HCT116 (cell line): Measurements from ENCODE around the gene TPGS1. TPM values are rescaled to one million over a fixed set of nuclear protein-coding genes. Genes with fewer than 3 reads are reported as not detected.

Experiments used
- ATAC-seq: fragments of 200-7000 bp; cut with Tn5 transposase; 2 replicates; pipeline ENCODE4 v1.9.1; 2020; ENCODE audit warnings: mild to moderate bottlenecking, moderate library complexity
- BruUV-seq: library from RNA; stranded (reverse); fragments of 400-500 nt; replicated peaks from 2 replicates; lab custom pipeline; 2021; lab: Mats Ljungman, UMichigan
- CTCF ChIA-PET: fragments of 300-600 bp; sonication (Branson Sonifier 250); formaldehyde crosslinking; loops from one replicate; lab custom pipeline; 2021; ENCODE audit warnings: antibody characterized with exemption; lab: Charles Lee
- POLR2A ChIA-PET: fragments of 300-600, 350-600 bp; sonication (Branson Sonifier 250); formaldehyde crosslinking; loops from one replicate; lab custom pipeline; 2021; ENCODE audit warnings: antibody characterized with exemption; lab: Charles Lee
- RAD21 ChIA-PET, 2 experiments: fragments of 300-600 bp; sonication (Branson Sonifier 250); formaldehyde crosslinking; loops; one replicate each; lab custom pipeline; 2023; ENCODE audit warnings: low total read pairs in 2 of 2; ENCODE audit not compliant: uncharacterized antibody in 2 of 2, unreplicated experiment in 2 of 2, low non-redundant PET in 1 of 2; lab: Charles Lee
- DNase-seq: peaks from one replicate; pipeline ENCODE4 v3.0.0-alpha.2; 2010; ENCODE audit warnings: low read depth, low spot score
- H2AFZ ChIP-seq: fragments of 200-600 bp; shearing (Covaris generic), sonication (generic); 2 replicates; pipeline ENCODE4 v1.6.1; 2017; ENCODE audit warnings: low read depth, mixed run types, mixed read lengths, antibody characterized with exemption, low read length; ENCODE audit not compliant: poor library complexity, severe bottlenecking
- H3K27ac ChIP-seq: 2 replicates; pipeline ENCODE4 v1.5.1; 2012; ENCODE audit warnings: low read depth, low read length
- H3K27me3 ChIP-seq: fragments of 200-600 bp; sonication (generic); 2 replicates; pipeline ENCODE4 v1.6.1; 2016; ENCODE audit warnings: mixed run types, low read length, mixed read lengths; ENCODE audit not compliant: insufficient read depth
- H3K36me3 ChIP-seq, 2 experiments: fragments of 200-500 bp in 1 of 2; fragments of 200-600 bp in 1 of 2; sonication (Bioruptor generic) in 1 of 2; sonication (generic) in 1 of 2; 2 replicates each; pipeline versions ENCODE4 v1.5.1 to v1.6.1; 2014 to 2016; ENCODE audit warnings: low read length in 2 of 2, inconsistent platforms in 1 of 2, mixed read lengths in 1 of 2, mixed run types in 1 of 2; ENCODE audit not compliant: insufficient read depth in 2 of 2, control insufficient read depth in 1 of 2
- H3K4me1 ChIP-seq, 2 experiments: fragments of 200-600 bp in 1 of 2; sonication (generic) in 1 of 2; 2 replicates each; pipeline versions ENCODE4 v1.5.1 to v1.6.1; 2012 to 2017; ENCODE audit warnings: low read length in 2 of 2, inconsistent platforms in 1 of 2, mild to moderate bottlenecking in 1 of 2, mixed read lengths in 1 of 2, mixed run types in 1 of 2, moderate library complexity in 1 of 2; ENCODE audit not compliant: insufficient read depth in 2 of 2, control insufficient read depth in 1 of 2
- H3K4me2 ChIP-seq: fragments of 200-600 bp; sonication (generic); 2 replicates; pipeline ENCODE4 v1.6.1; 2017; ENCODE audit warnings: mixed run types, low read length, mixed read lengths
- H3K4me3 ChIP-seq, 2 experiments: fragments of 200-600 bp in 1 of 2; sonication (generic) in 1 of 2; replicated peaks in 1 of 2; 2 replicates each; pipeline ENCODE4 v1.5.1; 2011 to 2016; ENCODE audit warnings: low read length in 2 of 2, control low read depth in 1 of 2, low read depth in 1 of 2, mild to moderate bottlenecking in 1 of 2, mixed read lengths in 1 of 2, mixed run types in 1 of 2
- H3K79me2 ChIP-seq: fragments of 200-600 bp; sonication (generic); 2 replicates; pipeline ENCODE4 v1.6.1; 2017; ENCODE audit warnings: mild to moderate bottlenecking, mixed run types, low read length, moderate library complexity, mixed read lengths; ENCODE audit not compliant: insufficient read depth
- H3K9ac ChIP-seq: fragments of 200-600 bp; sonication (generic); 2 replicates; pipeline ENCODE4 v1.6.1; 2016; ENCODE audit warnings: low read length, mixed read lengths
- H3K9me2 ChIP-seq: fragments of 200-600 bp; sonication (generic), shearing (Covaris generic); 2 replicates; pipeline ENCODE4 v1.6.1; 2017; ENCODE audit warnings: mixed run types, mild to moderate bottlenecking, moderate library complexity; ENCODE audit not compliant: insufficient read depth
- H3K9me3 ChIP-seq, 2 experiments: fragments of 200-500 bp in 1 of 2; fragments of 200-600 bp in 1 of 2; sonication (Bioruptor generic) in 1 of 2; sonication (generic) in 1 of 2; 2 replicates each; pipeline ENCODE4 v1.6.1; 2014 to 2017; ENCODE audit warnings: low read length in 2 of 2, mixed read lengths in 2 of 2, inconsistent platforms in 1 of 2, low read depth in 1 of 2, mild to moderate bottlenecking in 1 of 2, mixed run types in 1 of 2, moderate library complexity in 1 of 2; ENCODE audit not compliant: control insufficient read depth in 1 of 2, insufficient read depth in 1 of 2
- H4K20me1 ChIP-seq: fragments of 200-600 bp; sonication (generic), shearing (Covaris generic); 2 replicates; pipeline ENCODE4 v1.6.1; 2017; ENCODE audit warnings: mixed run types, mild to moderate bottlenecking, moderate library complexity; ENCODE audit not compliant: insufficient read depth
- EGR1 ChIP-seq: IDR thresholded peaks from 2 replicates; pipeline ENCODE4 v1.6.1; 2012; ENCODE audit warnings: low read depth
- MAX ChIP-seq: IDR thresholded peaks from 2 replicates; pipeline ENCODE4 v1.6.1; 2012
- POLR2A ChIP-seq: IDR thresholded peaks from 2 replicates; pipeline ENCODE4 v1.7.0; 2011; ENCODE audit warnings: borderline replicate concordance; ENCODE audit not compliant: insufficient read depth, insufficient read length; ENCODE audit errors: extremely low read depth
- ZFX ChIP-seq: fragments of 450-650 bp; IDR thresholded peaks from 2 replicates; pipeline ENCODE4 v1.6.1; 2017
- ZNF274 ChIP-seq: fragments of 200-500 bp; sonication (Bioruptor generic); IDR thresholded peaks from 2 replicates; pipeline ENCODE4 v1.6.1; 2014; ENCODE audit warnings: mild to moderate bottlenecking, low read depth, low read length, inconsistent platforms
- intact Hi-C: fragments of 100-400 bp; cut with micrococcal nuclease; formaldehyde crosslinking; loops from 2 replicates; pipeline ENCODE4 v1.10.0; 2022
- total RNA-seq: library from RNA; stranded (reverse); gene quantifications from one replicate; pipeline ENCODE4 v1.2.1, GENCODE V29; 2021; ENCODE audit not compliant: unreplicated experiment

Gene TPGS1
- total RNA-seq, 1 experiment from 2014 or later: 19.1 TPM

GRCh38 chr19:531009-531752 lies 23.9 kb downstream of the TPGS1 start:
- BruUV-seq: no TSS peak
- CTCF ChIA-PET: interaction anchor here (1.0 to 3.2 kb wide), 2 partner anchors 20 to 25 kb away, joined by 4 to 23 read pairs; no protein-coding TSS in a partner anchor

More at GRCh38 chr19:531009-531752, 23.9 kb downstream of the TPGS1 start:
- POLR2A ChIA-PET: interaction anchor here (0.6 to 1.1 kb wide), 6 partner anchors 10 to 230 kb away, joined by 3 to 4 read pairs (median 4); partner anchors contain the start of gene TPGS1
- Histone ChIP-seq H3K9me2 (no peaks in the 10 kb centered on the region), H3K4me2 (peak overlapping the region; percentile 87), H3K4me3 (peak overlapping the region; percentile 74 to 86), H3K27me3 (no peaks in the 10 kb centered on the region), H3K9me3 (no peaks in the 10 kb centered on the region; a peak in 1 of 4 replicates), H3K4me1 (peaks cover 23 to 45% of the 10 kb centered on the region in 2 experiments), H2AFZ (no peak overlapping the region), H3K27ac (peak overlapping the region; percentile 96), H3K36me3 (peaks cover 6 to 10% of the 10 kb centered on the region in 2 experiments; a peak in 3 of 4 replicates)
- intact Hi-C loops: no loop called here
- DNase-seq: peak; percentile 54
- TF ChIP-seq MAX (peak; percentile 77), EGR1 (no peak), POLR2A (peak; percentile 14), ZFX (0 out of 2 replicates have a peak, but pooled peaks have one; percentile 32), ZNF274 (no peak)
- TF ChIP-seq, all 23 proteins: peak for 3
- H4K20me1 ChIP-seq: peaks cover 9% of the 10 kb centered on the region; the same call in 1 of the 2 replicates
- RAD21 ChIA-PET: interaction anchor here (0.6 to 0.8 kb wide), 3 partner anchors 20 to 123 kb away, joined by 4 to 5 read pairs (median 4); no protein-coding TSS in a partner anchor
- H3K9ac ChIP-seq: peak overlapping the region; percentile 82
- peaks cover 43% of the 10 kb centered on the region for H3K79me2 ChIP-seq
- ATAC-seq: peak; percentile 79
